22Rv1 (cell line): ENCODE results near the gene PPP1R16B.

ENCODE experiments used
- CTCF ChIP-seq: fragments of 450-650 bp; IDR thresholded peaks from 2 replicates; pipeline ENCODE4 v1.5.1; 2017; ENCODE audit warnings: mild to moderate bottlenecking
- ZFX ChIP-seq: fragments of 450-650 bp; IDR thresholded peaks from 2 replicates; pipeline ENCODE4 v1.6.1; 2017; ENCODE audit warnings: antibody characterized with exemption, borderline replicate concordance

- TF ChIP-seq CTCF (no peak), ZFX (no peak)
Measured at GRCh38 chr20:38900606-38901005, 95.1 kb downstream of the PPP1R16B start.
